Endothelial cell of umbilical vein (primary cell): ENCODE data around the gene GTF2F1. TPM values are rescaled to one million over a fixed set of nuclear protein-coding genes. Genes with fewer than 3 reads are reported as not detected.

Experiments used
- BruUV-seq: library from RNA; stranded (reverse); fragments of 400-500 nt; replicated peaks from 2 replicates; lab custom pipeline; 2021; lab: Mats Ljungman, UMichigan
- CTCF ChIA-PET: fragments of 300-600, 350-600 bp; sonication (Branson Sonifier 250); formaldehyde crosslinking; loops from one replicate; lab custom pipeline; 2021; ENCODE audit warnings: antibody characterized with exemption, inconsistent platforms; lab: Charles Lee
- POLR2A ChIA-PET: fragments of 300-600, 350-600 bp; sonication (Branson Sonifier 250); formaldehyde crosslinking; loops from one replicate; lab custom pipeline; 2021; ENCODE audit warnings: antibody characterized with exemption, inconsistent platforms; lab: Charles Lee
- DNase-seq: peaks from one replicate; pipeline ENCODE4 v3.0.0-alpha.2; 2011; ENCODE audit warnings: low read depth, low spot score
- FAIRE-seq: peaks from 2 replicates; lab custom pipeline; 2011; peaks lifted over from hg19 to GRCh38; lab: Jason Lieb, UNC
- H2AFZ ChIP-seq: 2 replicates; pipeline ENCODE4 v1.6.0; 2012; ENCODE audit warnings: low read depth, low read length, control low read depth, inconsistent platforms
- H3K27ac ChIP-seq: 2 replicates; pipeline ENCODE4 v1.5.1; 2011; ENCODE audit warnings: low read depth, mild to moderate bottlenecking, control low read depth, low read length, moderate library complexity; ENCODE audit not compliant: insufficient read depth
- H3K27me3 ChIP-seq, 2 experiments: 2 replicates each; pipeline versions ENCODE4 v1.6.0 to v1.6.1; 2011; ENCODE audit warnings: low read length in 2 of 2, mixed read lengths in 1 of 2; ENCODE audit not compliant: control insufficient read depth in 2 of 2, insufficient read depth in 2 of 2
- H3K36me3 ChIP-seq, 2 experiments: 2 replicates in 1 of 2; 3 replicates in 1 of 2; pipeline ENCODE4 v1.5.1; 2011; ENCODE audit warnings: low read length in 2 of 2, mild to moderate bottlenecking in 1 of 2, moderate library complexity in 1 of 2; ENCODE audit not compliant: control insufficient read depth in 2 of 2, insufficient read depth in 2 of 2; ENCODE audit errors: extremely low read depth in 1 of 2
- H3K4me1 ChIP-seq: 3 replicates; pipeline ENCODE4 v1.5.1; 2011; ENCODE audit warnings: mild to moderate bottlenecking, low read length; ENCODE audit not compliant: control insufficient read depth, insufficient read depth; ENCODE audit errors: extremely low read depth
- H3K4me2 ChIP-seq: 2 replicates; pipeline ENCODE4 v1.6.1; 2011; ENCODE audit warnings: low read length, control low read depth, mixed read lengths; ENCODE audit not compliant: insufficient read depth
- H3K4me3 ChIP-seq, 3 experiments: fragments of 200-600 bp in 1 of 3; sonication (generic), shearing (Covaris generic) in 1 of 3; replicated peaks in 1 of 3; 2 replicates each; pipeline ENCODE4 v1.5.1; 2011 to 2016; ENCODE audit warnings: control low read depth in 3 of 3, low read length in 3 of 3, mild to moderate bottlenecking in 2 of 3, inconsistent platforms in 1 of 3, low read depth in 1 of 3, moderate library complexity in 1 of 3; ENCODE audit not compliant: insufficient read depth in 1 of 3
- H3K79me2 ChIP-seq: 2 replicates; pipeline ENCODE4 v1.6.0; 2012; ENCODE audit warnings: low read length, inconsistent platforms; ENCODE audit not compliant: control insufficient read depth, insufficient read depth
- H3K9ac ChIP-seq: replicated peaks from 2 replicates; pipeline ENCODE3; 2011; ENCODE audit warnings: low read length, control low read depth; ENCODE audit not compliant: insufficient read depth; ENCODE audit errors: extremely low read depth
- H3K9me1 ChIP-seq: replicated peaks from 3 replicates; pipeline ENCODE4 v1.6.0; 2011; ENCODE audit warnings: mild to moderate bottlenecking, low read length; ENCODE audit not compliant: control insufficient read depth, insufficient read depth; ENCODE audit errors: extremely low read depth
- H3K9me3 ChIP-seq: replicated peaks from 2 replicates; pipeline ENCODE4 v1.5.1; 2012; ENCODE audit warnings: low read length, inconsistent platforms; ENCODE audit not compliant: control insufficient read depth, insufficient read depth
- H4K20me1 ChIP-seq: replicated peaks from 2 replicates; pipeline ENCODE3; 2011; ENCODE audit warnings: mild to moderate bottlenecking, low read length; ENCODE audit not compliant: control insufficient read depth, insufficient read depth; ENCODE audit errors: extremely low read depth
- EZH2 ChIP-seq: IDR thresholded peaks from 2 replicates; pipeline ENCODE4 v1.6.1; 2012; ENCODE audit warnings: borderline replicate concordance, low read depth, mild to moderate bottlenecking, moderate library complexity, low read length, inconsistent platforms; ENCODE audit not compliant: severe bottlenecking
- FOS ChIP-seq: IDR thresholded peaks from 2 replicates; pipeline ENCODE4 v1.6.1; 2011; ENCODE audit warnings: mild to moderate bottlenecking, low read length, moderate library complexity, borderline replicate concordance; ENCODE audit not compliant: insufficient read depth
- GATA2 ChIP-seq: IDR thresholded peaks from 2 replicates; pipeline ENCODE4 v1.7.0; 2011; ENCODE audit warnings: low read depth, mild to moderate bottlenecking, moderate library complexity, mixed read lengths, low read length; ENCODE audit not compliant: insufficient read length, insufficient read depth
- JUN ChIP-seq: IDR thresholded peaks from 2 replicates; pipeline ENCODE4 v1.6.1; 2011; ENCODE audit warnings: borderline replicate concordance, low read depth; ENCODE audit not compliant: insufficient read length, insufficient read depth
- MYC ChIP-seq: IDR thresholded peaks from one replicate; pipeline ENCODE4 v1.6.1; 2011; ENCODE audit warnings: mild to moderate bottlenecking, low read depth, low read length
- POLR2A ChIP-seq: IDR thresholded peaks from 2 replicates; pipeline ENCODE4 v1.6.1; 2012; ENCODE audit warnings: low read depth, mild to moderate bottlenecking, control low read depth, low read length
- POLR2AphosphoS5 ChIP-seq: IDR thresholded peaks from 2 replicates; pipeline ENCODE4 v1.6.1; 2012; ENCODE audit warnings: low read depth, mild to moderate bottlenecking, control low read depth, low read length, moderate library complexity; ENCODE audit not compliant: insufficient read depth
- dilution Hi-C: fragments of 300-500 bp; cut with MboI; formaldehyde crosslinking; loops from one replicate; pipeline ENCODE4 v1.15.0; 2019; ENCODE audit warnings: low sequenced_read_pairs; ENCODE audit not compliant: extremely low pct_ligation_motif_present
- intact Hi-C: fragments of 100-400 bp; cut with micrococcal nuclease; formaldehyde crosslinking; loops from one replicate; pipeline ENCODE4 v1.10.0; 2022
- polyA plus RNA-seq, 4 experiments: library from polyadenylated mRNA; depleted of rRNA in 3 of 4; stranded (reverse) in 3 of 4; unstranded in 1 of 4; fragments of >200 nt; gene quantifications; 2 replicates each; pipeline versions ENCODE4 v1.2.1 to v1.2.3, GENCODE V29; 2011 to 2012; ENCODE audit warnings: missing spikeins in 1 of 4
- total RNA-seq: library from RNA; stranded (reverse); gene quantifications from 2 replicates; pipeline ENCODE4 v1.2.3, GENCODE V29; 2021
- TF ChIP-seq, protein P1 (sequence below): IDR thresholded peaks from 2 replicates; pipeline ENCODE4 v1.6.1; 2011; ENCODE audit not compliant: insufficient read depth, insufficient read length
- TF ChIP-seq, protein P2 (sequence below), 2 donors: IDR thresholded peaks; 1 replicate in 1 of 2; 2 replicates in 1 of 2; pipeline ENCODE4 v1.5.1; 2011; ENCODE audit warnings: low read length in 2 of 2, mild to moderate bottlenecking in 2 of 2, moderate library complexity in 2 of 2, control low read depth in 1 of 2, inconsistent platforms in 1 of 2, low read depth in 1 of 2; ENCODE audit not compliant: insufficient read depth in 1 of 2; ENCODE audit errors: extremely low read depth in 1 of 2

The GTF2F1 gene
- total and polyA plus RNA-seq, 2 donors (not counting 3 experiments of a cell fraction or from before 2014, with no cell fraction given), result 44.8 to 56.4 TPM

DNA sequence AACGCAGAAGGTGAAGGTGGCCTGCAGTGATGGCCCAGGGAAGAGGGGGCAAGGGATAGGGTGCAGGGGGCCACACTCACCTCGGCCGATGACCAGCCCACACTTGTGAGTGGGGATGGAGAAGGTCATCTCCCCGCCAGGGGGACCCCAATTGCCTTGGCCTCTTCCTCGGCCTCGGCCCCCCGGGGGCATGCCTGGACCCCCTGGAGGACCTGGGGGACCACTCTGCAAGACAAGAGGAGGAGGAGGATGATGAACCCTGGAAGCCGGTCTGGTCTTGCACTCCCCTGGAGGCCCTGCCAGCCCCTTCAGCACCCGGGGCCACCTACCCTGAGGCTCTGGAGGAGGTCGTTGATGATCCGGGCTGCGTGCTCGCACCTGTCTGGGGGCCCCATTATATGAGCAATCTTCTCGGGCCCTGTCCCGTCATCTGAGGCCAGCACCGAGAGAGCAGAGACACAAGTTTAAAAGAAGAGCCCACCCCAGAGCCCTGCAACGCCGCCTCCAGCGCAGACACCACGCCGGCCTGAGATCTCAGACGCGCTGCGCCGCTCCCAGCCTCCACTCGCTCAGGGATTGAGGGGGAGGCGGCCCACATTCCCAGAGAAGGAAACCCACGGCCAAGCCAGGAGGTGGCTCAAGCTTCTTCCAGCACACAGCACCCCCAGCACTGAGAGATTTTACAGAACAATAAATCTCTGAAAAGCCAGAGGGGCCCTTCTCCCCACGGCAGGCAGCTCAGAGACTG lies 23.9 kb upstream of the GTF2F1 start:
- intact Hi-C loops, result no loop called here

More for the DNA sequence above, 23.9 kb upstream of the GTF2F1 start:
- no peak overlapping the region for H3K4me3 ChIP-seq
- no peaks in the 10 kb centered on the region for H3K9me3 ChIP-seq
- ChIA-PET POLR2A (no interaction called here), CTCF (interaction anchor here (0.8 to 2.0 kb wide), 3 partner anchors 14 to 291 kb away, joined by 4 to 8 read pairs (median 6); no protein-coding TSS in a partner anchor)
- no peak overlapping the region for H3K4me2 ChIP-seq
- DNase-seq (no peak), FAIRE-seq (no peak)
- no peak overlapping the region for H2AFZ ChIP-seq
- H3K27ac ChIP-seq, result no peak overlapping the region
- no peaks in the 10 kb centered on the region for H3K4me1 ChIP-seq
- dilution Hi-C loops, result no loop called here
- TF ChIP-seq GATA2 (no peak), FOS (no peak), POLR2A (no peak), POLR2AphosphoS5 (no peak), EZH2 (no peak), JUN (no peak), MYC (no peak)
- TF ChIP-seq, protein P1, sequence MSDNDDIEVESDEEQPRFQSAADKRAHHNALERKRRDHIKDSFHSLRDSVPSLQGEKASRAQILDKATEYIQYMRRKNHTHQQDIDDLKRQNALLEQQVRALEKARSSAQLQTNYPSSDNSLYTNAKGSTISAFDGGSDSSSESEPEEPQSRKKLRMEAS, result no peak
- TF ChIP-seq, protein P2, sequence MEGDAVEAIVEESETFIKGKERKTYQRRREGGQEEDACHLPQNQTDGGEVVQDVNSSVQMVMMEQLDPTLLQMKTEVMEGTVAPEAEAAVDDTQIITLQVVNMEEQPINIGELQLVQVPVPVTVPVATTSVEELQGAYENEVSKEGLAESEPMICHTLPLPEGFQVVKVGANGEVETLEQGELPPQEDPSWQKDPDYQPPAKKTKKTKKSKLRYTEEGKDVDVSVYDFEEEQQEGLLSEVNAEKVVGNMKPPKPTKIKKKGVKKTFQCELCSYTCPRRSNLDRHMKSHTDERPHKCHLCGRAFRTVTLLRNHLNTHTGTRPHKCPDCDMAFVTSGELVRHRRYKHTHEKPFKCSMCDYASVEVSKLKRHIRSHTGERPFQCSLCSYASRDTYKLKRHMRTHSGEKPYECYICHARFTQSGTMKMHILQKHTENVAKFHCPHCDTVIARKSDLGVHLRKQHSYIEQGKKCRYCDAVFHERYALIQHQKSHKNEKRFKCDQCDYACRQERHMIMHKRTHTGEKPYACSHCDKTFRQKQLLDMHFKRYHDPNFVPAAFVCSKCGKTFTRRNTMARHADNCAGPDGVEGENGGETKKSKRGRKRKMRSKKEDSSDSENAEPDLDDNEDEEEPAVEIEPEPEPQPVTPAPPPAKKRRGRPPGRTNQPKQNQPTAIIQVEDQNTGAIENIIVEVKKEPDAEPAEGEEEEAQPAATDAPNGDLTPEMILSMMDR (IDR thresholded peaks at IDR 0.05; ENCODE audit: extremely low read depth in 1 of 2, insufficient read depth in 1 of 2, low read depth in 1 of 2, low read length in 2 of 2), result no peak
- H3K9me1 ChIP-seq, result no peaks in the 10 kb centered on the region
- peaks cover 33% of the 10 kb centered on the region for H3K79me2 ChIP-seq
- no TSS peak for BruUV-seq
- peaks cover 32 to 68% of the 10 kb centered on the region in 2 experiments for H3K36me3 ChIP-seq
- no peak overlapping the region for H3K9ac ChIP-seq
- no peaks in the 10 kb centered on the region for H3K27me3 ChIP-seq
- H4K20me1 ChIP-seq, result no peaks in the 10 kb centered on the region
